CMK (cell line): ENCODE data around the gene LTBR.
"Not testable (repeated sequence)": the region's sequence is repeated elsewhere in the genome, so short reads cannot be mapped to it uniquely, and the experiment has no call there.

Source experiments
- DNase-seq: peaks from one replicate; pipeline ENCODE4 v3.0.0-alpha.2; 2010; ENCODE audit warnings: low read depth

Gene LTBR

GRCh38 chr12:6425590-6426531 lies 41.9 kb downstream of the LTBR start:
- no peak for DNase-seq

GRCh38 chr12:6426882-6427671 lies 43.1 kb downstream of the LTBR start:
- DNase-seq = no peak

- DNase-seq = not testable (repeated sequence)
Measured at GRCh38 chr12:6427796-6428195, 43.8 kb downstream of the LTBR start.

- no peak for DNase-seq
Measured at GRCh38 chr12:6428326-6428725, 44.4 kb downstream of the LTBR start.

- peak; percentile 81 for DNase-seq
Measured at GRCh38 chr12:6430124-6430989, 46.4 kb downstream of the LTBR start.

- no peak for DNase-seq
Measured at GRCh38 chr12:6432991-6433390, 49.0 kb downstream of the LTBR start.

- DNase-seq = no peak
Measured at GRCh38 chr12:6434205-6435140, 50.5 kb downstream of the LTBR start.

GRCh38 chr12:6435961-6436715 lies 52.2 kb downstream of the LTBR start:
- DNase-seq = no peak

GRCh38 chr12:6437586-6437985 lies 53.6 kb downstream of the LTBR start:
- no peak for DNase-seq

- DNase-seq = no peak
Measured at GRCh38 chr12:6438345-6438744, 54.4 kb downstream of the LTBR start.

- DNase-seq = no peak
Measured at GRCh38 chr12:6440391-6440790, 56.4 kb downstream of the LTBR start.
